Measurements from ENCODE around the gene HSPA2. TPM values are rescaled to one million over a fixed set of nuclear protein-coding genes. Genes with fewer than 3 reads are reported as not detected.

Gene HSPA2
- total and polyA plus RNA-seq, 12 donors: 3.4 to 74.6 (median 7.9) TPM

GRCh38 chr14:64525354-64525753, 15.2 kb upstream of the HSPA2 start:
- no peak for TF ChIP-seq POLR2A (IDR thresholded peaks at IDR 0.05)
- no peak for TF ChIP-seq CTCF (IDR thresholded peaks at IDR 0.05)
- Histone ChIP-seq H3K4me1 (replicated peaks in 1 of 2) (no peaks in the 10 kb centered on the region), H3K9me3 (replicated peaks in 1 of 3) (no peaks in the 10 kb centered on the region), H3K36me3 (replicated peaks in 1 of 2) (peaks cover 0 to 12% of the 10 kb centered on the region in 2 donors), H3K27ac (no peak overlapping the region), H3K27me3 (no peaks in the 10 kb centered on the region), H3K4me3 (no peak overlapping the region)
- intact Hi-C loops (cut with DNase I): no loop called here
- DNase-seq: no peak
- whole genome bisulfite sequencing, 4 donors: 92 to 98% (median 95%) methylated on average over 2 of the region's 2 CpGs

GRCh38 chr14:64531567-64531966, 9.0 kb upstream of the HSPA2 start:
- WGBS, 4 donors: 71 to 86% (median 78%) methylated on average over 2 of the region's 2 CpGs
- Histone ChIP-seq H3K9me3 (replicated peaks in 1 of 3) (no peaks in the 10 kb centered on the region), H3K27me3 (no peaks in the 10 kb centered on the region), H3K36me3 (replicated peaks in 1 of 2) (no peaks in the 10 kb centered on the region), H3K4me3 (no peak overlapping the region), H3K27ac (no peak overlapping the region), H3K4me1 (replicated peaks in 1 of 2) (no peaks in the 10 kb centered on the region)
- no peak for DNase-seq
- intact Hi-C loops (cut with DNase I): no loop called here
- no peak for TF ChIP-seq POLR2A (IDR thresholded peaks at IDR 0.05)
- no peak for TF ChIP-seq CTCF (IDR thresholded peaks at IDR 0.05)

- H3K4me3 ChIP-seq: no peak overlapping the region
- H3K36me3 ChIP-seq (replicated peaks in 1 of 2): no peaks in the 10 kb centered on the region
- DNase-seq: no peak
- intact Hi-C loops (cut with DNase I): no loop called here
- WGBS, 4 donors: 77 to 85% (median 81%) methylated on average over 4 of the region's 4 CpGs
- TF ChIP-seq CTCF (IDR thresholded peaks at IDR 0.05): no peak
- TF ChIP-seq POLR2A (IDR thresholded peaks at IDR 0.05): no peak
- H3K27me3 ChIP-seq: no peaks in the 10 kb centered on the region
- peaks cover 0 to 12% of the 10 kb centered on the region in 2 donors for H3K4me1 ChIP-seq (replicated peaks in 1 of 2)
- no peak overlapping the region for H3K27ac ChIP-seq
- no peaks in the 10 kb centered on the region for H3K9me3 ChIP-seq (replicated peaks in 1 of 3)
These were observed 3.9 kb upstream of the HSPA2 start for GRCh38 chr14:64536488-64537245.

- H3K27me3 ChIP-seq: no peaks in the 10 kb centered on the region
- H3K36me3 ChIP-seq (replicated peaks in 1 of 2): no peaks in the 10 kb centered on the region
- H3K9me3 ChIP-seq (replicated peaks in 1 of 3): no peaks in the 10 kb centered on the region
- no peak overlapping the region for H3K27ac ChIP-seq
- intact Hi-C loops (cut with DNase I): loop anchor here (5.0 kb wide), 1 partner anchor 91 kb away; no protein-coding TSS in a partner anchor
- peak in 5 of 7 donors; percentile 15 to 55 (median 40) for DNase-seq
- TF ChIP-seq CTCF (IDR thresholded peaks at IDR 0.05) (no peak), POLR2A (IDR thresholded peaks at IDR 0.05) (no peak)
- H3K4me3 ChIP-seq: peak overlapping the region in 1 of 4 donors; percentile 45
- 18 to 60% (median 29%) methylated on average over 3 to 73 of the region's 73 CpGs for WGBS, 4 donors
- peaks cover 0 to 12% of the 10 kb centered on the region in 2 donors for H3K4me1 ChIP-seq (replicated peaks in 1 of 2)
These were observed 875 bp downstream of the HSPA2 start for GRCh38 chr14:64541261-64541971.
